NB4 (cell line): ENCODE measurements around the gene CCDC82.

Experiments used
- DNase-seq: peaks from one replicate; pipeline ENCODE4 v3.0.0; 2010; ENCODE audit warnings: low read depth
- H3K4me3 ChIP-seq: one replicate; pipeline ENCODE4 v1.5.1; 2011; ENCODE audit warnings: mild to moderate bottlenecking, low read depth, low read length, moderate library complexity
- CTCF ChIP-seq: IDR thresholded peaks from one replicate; pipeline ENCODE4 v1.5.1; 2012; ENCODE audit warnings: low read depth, low read length
- MAX ChIP-seq: IDR thresholded peaks from 2 replicates; pipeline ENCODE4 v1.6.1; 2011; ENCODE audit warnings: low read depth, low read length
- MYC ChIP-seq: IDR thresholded peaks from 2 replicates; pipeline ENCODE4 v1.6.1; 2011; ENCODE audit warnings: low read depth, low read length
- POLR2A ChIP-seq: IDR thresholded peaks from 2 replicates; pipeline ENCODE4 v1.6.1; 2011; ENCODE audit warnings: mild to moderate bottlenecking; ENCODE audit not compliant: insufficient read length; ENCODE audit errors: extremely low read depth

CCDC82 gene

GRCh38 chr11:96373826-96374225 lies 15.9 kb downstream of the CCDC82 start:
- H3K4me3 ChIP-seq, result no peak overlapping the region
- no peak for DNase-seq
- TF ChIP-seq POLR2A (no peak), MYC (no peak), CTCF (no peak), MAX (no peak)

GRCh38 chr11:96367342-96367741 lies 22.4 kb downstream of the CCDC82 start:
- no peak for DNase-seq
- no peak overlapping the region for H3K4me3 ChIP-seq
- TF ChIP-seq POLR2A (no peak), MAX (no peak), MYC (no peak), CTCF (no peak)

GRCh38 chr11:96366024-96366423 lies 23.7 kb downstream of the CCDC82 start:
- no peak for DNase-seq

GRCh38 chr11:96365493-96365892 lies 24.2 kb downstream of the CCDC82 start:
- no peak overlapping the region for H3K4me3 ChIP-seq
- TF ChIP-seq MYC, result no peak
- no peak for TF ChIP-seq MAX
- TF ChIP-seq POLR2A, result no peak
- TF ChIP-seq CTCF, result no peak
- DNase-seq, result no peak

More at GRCh38 chr11:96366024-96366423, 23.7 kb downstream of the CCDC82 start:
- TF ChIP-seq CTCF (no peak), MAX (no peak), POLR2A (no peak), MYC (no peak)
- no peak overlapping the region for H3K4me3 ChIP-seq

GRCh38 chr11:96361778-96362177 lies 27.9 kb downstream of the CCDC82 start:
- no peak for TF ChIP-seq MYC
- no peak for TF ChIP-seq MAX
- TF ChIP-seq POLR2A, result no peak
- TF ChIP-seq CTCF, result no peak

GRCh38 chr11:96358321-96358720 lies 31.4 kb downstream of the CCDC82 start:
- TF ChIP-seq CTCF, result no peak
- TF ChIP-seq POLR2A, result no peak
- no peak for TF ChIP-seq MYC
- no peak for TF ChIP-seq MAX
- no peak overlapping the region for H3K4me3 ChIP-seq
- no peak for DNase-seq

More at GRCh38 chr11:96361778-96362177, 27.9 kb downstream of the CCDC82 start:
- no peak overlapping the region for H3K4me3 ChIP-seq
- no peak for DNase-seq
